NB4 (cell line): ENCODE results near the gene GNG2.

Source experiments
- CTCF ChIP-seq: IDR thresholded peaks from one replicate; pipeline ENCODE4 v1.5.1; 2012; ENCODE audit warnings: low read depth, low read length
- TF ChIP-seq, protein P1 (sequence below): IDR thresholded peaks from 2 replicates; pipeline ENCODE4 v1.6.1; 2011; ENCODE audit warnings: low read depth, low read length

DNA sequence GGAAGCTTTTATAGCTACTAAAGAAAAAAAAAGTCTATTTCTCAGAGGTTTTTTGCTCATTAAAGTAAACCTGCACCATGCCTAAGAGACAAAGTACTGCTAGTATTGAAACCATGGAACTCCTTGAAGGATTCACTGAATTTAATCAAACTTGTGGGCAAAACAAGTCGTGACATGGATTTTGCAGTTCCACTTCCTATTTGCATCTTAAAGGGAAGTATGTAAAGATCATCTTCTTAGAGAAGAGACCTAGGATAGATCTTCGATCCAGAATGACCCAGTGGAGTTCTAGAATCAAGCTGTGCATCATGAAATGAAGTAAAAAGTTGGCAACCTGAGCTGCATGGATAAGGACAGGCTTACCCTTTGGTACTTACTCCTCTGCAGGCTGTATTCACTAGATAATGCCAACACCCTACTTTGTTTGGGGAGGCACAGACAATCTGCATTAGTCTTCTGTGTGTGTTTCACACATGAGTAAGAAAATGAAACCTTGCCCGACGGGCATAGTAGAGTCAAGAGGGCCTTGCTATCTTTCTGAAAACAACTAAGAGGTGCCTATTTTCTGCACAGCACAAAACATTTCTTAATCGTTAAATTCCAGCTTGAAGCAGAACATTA, 1.9 kb downstream of the GNG2 start:
- no peak for TF ChIP-seq CTCF
- TF ChIP-seq, protein P1, sequence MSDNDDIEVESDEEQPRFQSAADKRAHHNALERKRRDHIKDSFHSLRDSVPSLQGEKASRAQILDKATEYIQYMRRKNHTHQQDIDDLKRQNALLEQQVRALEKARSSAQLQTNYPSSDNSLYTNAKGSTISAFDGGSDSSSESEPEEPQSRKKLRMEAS: no peak
